Calu3 (cell line): ENCODE results near the gene CDSN. TPM values are rescaled to one million over a fixed set of nuclear protein-coding genes. Genes with fewer than 3 reads are reported as not detected.

Experiments
- BruUV-seq: library from RNA; stranded (reverse); fragments of 400-500 nt; replicated peaks from 2 replicates; lab custom pipeline; 2021; lab: Mats Ljungman, UMichigan
- CTCF ChIA-PET: fragments of 300-600 bp; sonication (Branson Sonifier 250); formaldehyde crosslinking; loops from one replicate; lab custom pipeline; 2022; ENCODE audit warnings: antibody characterized with exemption; lab: Charles Lee
- DNase-seq: peaks from one replicate; pipeline ENCODE4 v3.0.0; 2022
- H3K27ac Mint-ChIP-seq: one replicate; pipeline ENCODE4 v1.8.0; 2022; ENCODE audit warnings: mixed read lengths; ENCODE audit not compliant: unreplicated experiment
- H3K27me3 Mint-ChIP-seq: one replicate; pipeline ENCODE4 v1.8.0; 2022; ENCODE audit warnings: mixed read lengths; ENCODE audit not compliant: unreplicated experiment
- H3K36me3 Mint-ChIP-seq: one replicate; pipeline ENCODE4 v1.8.0; 2022; ENCODE audit warnings: mild to moderate bottlenecking, moderate library complexity, mixed read lengths; ENCODE audit not compliant: insufficient read depth, unreplicated experiment
- H3K4me1 Mint-ChIP-seq: one replicate; pipeline ENCODE4 v1.8.0; 2022; ENCODE audit warnings: mild to moderate bottlenecking, low read depth, mixed read lengths; ENCODE audit not compliant: unreplicated experiment
- H3K4me3 Mint-ChIP-seq: one replicate; pipeline ENCODE4 v1.8.0; 2022; ENCODE audit warnings: mild to moderate bottlenecking, low read depth, moderate library complexity, mixed read lengths; ENCODE audit not compliant: unreplicated experiment
- H3K9me3 Mint-ChIP-seq: one replicate; pipeline ENCODE4 v1.8.0; 2022; ENCODE audit warnings: low read depth, mixed read lengths; ENCODE audit not compliant: unreplicated experiment
- CTCF ChIP-seq: fragments of 200-600 bp; IDR thresholded peaks from one replicate; pipeline ENCODE4 v1.8.0; 2022; ENCODE audit warnings: antibody characterized with exemption; ENCODE audit not compliant: unreplicated experiment
- intact Hi-C: fragments of 100-400 bp; cut with micrococcal nuclease; formaldehyde crosslinking; loops from one replicate; pipeline ENCODE4 v1.10.0; 2022; ENCODE audit not compliant: unreplicated experiment
- total RNA-seq: library from RNA; stranded (reverse); gene quantifications from 2 replicates; pipeline ENCODE4 v1.2.3, GENCODE V29; 2022

CDSN gene
- total RNA-seq, 1 experiment from 2014 or later, result 0.35 TPM

DNA sequence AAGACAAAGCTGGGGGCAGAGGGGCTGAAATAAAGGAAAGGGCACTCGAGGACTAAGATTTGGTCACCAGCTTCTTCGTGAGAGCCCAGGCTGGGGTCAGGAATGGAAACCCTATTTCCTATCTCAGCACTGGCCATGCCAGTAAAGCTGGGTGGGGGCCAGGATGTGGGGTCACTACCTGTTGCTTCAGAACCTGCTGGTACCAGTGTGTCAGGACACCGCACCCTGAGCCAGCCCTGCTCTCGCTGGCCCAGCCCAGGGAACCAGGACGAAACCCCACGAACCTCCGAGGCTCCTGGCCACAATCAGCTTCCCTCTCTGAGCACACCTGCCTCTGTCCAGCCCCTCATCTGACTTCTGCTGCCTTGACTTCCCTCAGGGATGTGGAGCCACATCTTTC, 2.1 kb downstream of the CDSN start:
- TF ChIP-seq CTCF, result no peak
- no peak overlapping the region for H3K27ac Mint-ChIP-seq
- H3K9me3 Mint-ChIP-seq, result no peaks in the 10 kb centered on the region
- no peaks in the 10 kb centered on the region for H3K27me3 Mint-ChIP-seq
- H3K36me3 Mint-ChIP-seq, result peaks cover 27% of the 10 kb centered on the region
- no TSS peak for BruUV-seq
- H3K4me3 Mint-ChIP-seq, result no peak overlapping the region
- H3K4me1 Mint-ChIP-seq, result peaks cover 42% of the 10 kb centered on the region
- DNase-seq, result no peak
- intact Hi-C loops, result no loop called here
- CTCF ChIA-PET, result interaction anchor here (0.5 to 1.3 kb wide), 3 partner anchors 16 to 53 kb away, joined by 3 to 4 read pairs (median 4); no protein-coding TSS in a partner anchor

- no TSS peak for BruUV-seq
- Mint-ChIP-seq H3K4me3 (no peak overlapping the region), H3K4me1 (peaks cover 44% of the 10 kb centered on the region), H3K36me3 (peaks cover 19% of the 10 kb centered on the region), H3K27me3 (no peaks in the 10 kb centered on the region), H3K27ac (no peak overlapping the region), H3K9me3 (no peaks in the 10 kb centered on the region)
- TF ChIP-seq CTCF, result no peak
- CTCF ChIA-PET, result interaction anchor here (0.9 to 4.0 kb wide), 6 partner anchors 14 to 76 kb away, joined by 3 to 57 read pairs (median 4); partner anchors contain the start of gene TCF19
- no peak for DNase-seq
- intact Hi-C loops, result no loop called here
Measured at GRCh38 chr6:31116661-31117385, 3.4 kb downstream of the CDSN start.

GRCh38 chr6:31115941-31116560, 4.2 kb downstream of the CDSN start:
- Mint-ChIP-seq H3K27me3 (no peaks in the 10 kb centered on the region), H3K4me3 (peak overlapping the region; percentile 58), H3K27ac (peak overlapping the region; percentile 87), H3K36me3 (peaks cover 19% of the 10 kb centered on the region), H3K9me3 (no peaks in the 10 kb centered on the region), H3K4me1 (peaks cover 44% of the 10 kb centered on the region)
- intact Hi-C loops, result loop anchor here (2.0 kb wide), 1 partner anchor 29 kb away; no protein-coding TSS in a partner anchor
- no peak for TF ChIP-seq CTCF
- CTCF ChIA-PET, result interaction anchor here (0.6 to 4.0 kb wide), 20 partner anchors 10 to 1191 kb away, joined by 3 to 57 read pairs (median 7); partner anchors contain the start of genes TCF19 and VARS2
- no TSS peak for BruUV-seq
- DNase-seq, result no peak

GRCh38 chr6:31114970-31115849, 5.0 kb downstream of the CDSN start:
- intact Hi-C loops, result loop anchor here (2.0 kb wide), 1 partner anchor 28 kb away; no protein-coding TSS in a partner anchor
- peaks cover 6% of the 10 kb centered on the region for H3K27me3 Mint-ChIP-seq
- no peaks in the 10 kb centered on the region for H3K9me3 Mint-ChIP-seq
- peak; percentile 73 for DNase-seq
- CTCF ChIA-PET, result interaction anchor here (0.6 to 4.0 kb wide), 33 partner anchors 10 to 1192 kb away, joined by 3 to 57 read pairs (median 6); partner anchors contain the start of gene VARS2
- H3K4me1 Mint-ChIP-seq, result peaks cover 44% of the 10 kb centered on the region
- no TSS peak for BruUV-seq
- peak overlapping the region; percentile 87 for H3K27ac Mint-ChIP-seq
- peaks cover 19% of the 10 kb centered on the region for H3K36me3 Mint-ChIP-seq
- peak overlapping the region; percentile 58 for H3K4me3 Mint-ChIP-seq
- TF ChIP-seq CTCF, result peak; percentile 47
